Measurements from ENCODE around the gene PRKAB2.
"Not testable (repeated sequence)": the region's sequence is repeated elsewhere in the genome, so short reads cannot be mapped to it uniquely, and the experiment has no call there.

PRKAB2 gene

GRCh38 chr1:147172168-147173016 is at the start of gene PRKAB2:
PRKAB2 (minus strand) TSS chr1:147172470; CDS start chr1:147172144, 326 bp downstream.
- peak; percentile 86 to 90 for DNase-seq (ENCODE audit: low read depth in 2 of 2)

- DNase-seq (ENCODE audit: low read depth in 2 of 2) = no peak
Observed at GRCh38 chr1:147218606-147219005, 46.3 kb upstream of the PRKAB2 start.

DNA sequence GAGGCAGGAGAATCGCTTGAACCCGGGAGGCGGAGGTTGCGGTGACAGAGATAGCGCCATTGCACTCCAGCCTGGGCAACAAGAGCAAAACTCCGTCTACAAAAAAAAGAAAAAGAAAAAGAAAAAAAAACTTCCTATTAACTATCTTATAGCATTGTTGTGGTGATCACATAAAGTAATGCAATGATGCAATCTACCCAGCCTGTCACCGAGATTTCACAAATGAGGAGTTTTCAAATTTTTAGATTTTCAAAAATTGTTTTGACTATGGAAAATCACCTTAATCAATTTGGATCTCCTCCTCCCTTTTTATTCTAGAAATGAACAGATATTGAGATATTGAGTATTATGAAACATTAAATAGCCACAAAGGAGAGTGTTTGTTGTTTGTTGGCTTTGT is 44.9 kb upstream of the PRKAB2 start:
- no peak for DNase-seq (ENCODE audit: low read depth in 2 of 2)

- DNase-seq (ENCODE audit: low read depth in 2 of 2) = no peak
Observed at GRCh38 chr1:147216124-147216523, 43.9 kb upstream of the PRKAB2 start.

GRCh38 chr1:147215540-147215916 is 43.3 kb upstream of the PRKAB2 start:
- DNase-seq (ENCODE audit: low read depth in 2 of 2) = no peak

DNA sequence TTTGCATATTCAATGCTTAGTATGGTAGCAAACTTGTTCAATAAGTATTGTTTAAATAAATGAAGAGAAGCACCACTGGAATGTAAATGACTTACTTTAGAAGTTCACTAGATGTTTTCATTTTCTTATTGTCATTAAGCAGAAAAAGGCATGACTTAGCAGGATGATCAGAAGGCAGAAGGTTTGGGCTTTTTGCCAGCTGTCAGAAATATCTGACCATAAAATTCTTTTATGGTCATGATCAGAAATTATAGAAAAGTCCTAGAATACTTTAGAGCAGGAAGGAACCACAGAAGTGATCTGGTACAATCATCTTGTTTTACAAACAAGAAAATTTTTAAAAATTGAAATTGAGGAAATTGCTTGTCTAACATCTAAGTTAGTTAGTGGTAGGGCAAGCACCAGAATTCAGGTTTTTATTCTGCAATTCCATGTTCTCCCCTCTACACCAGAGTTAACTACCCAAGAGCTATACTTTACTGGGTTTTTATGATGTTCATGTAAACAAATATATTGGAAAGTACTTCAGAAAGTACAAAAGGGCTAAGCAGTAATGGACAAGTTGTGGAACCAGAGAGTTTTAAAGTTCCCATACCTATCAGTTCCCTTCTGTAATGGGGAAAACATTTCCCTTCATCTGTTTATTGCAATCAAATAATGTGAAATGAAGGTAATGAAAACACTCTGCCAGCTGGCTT is 42.7 kb upstream of the PRKAB2 start:
- DNase-seq (ENCODE audit: low read depth in 2 of 2) = no peak

DNA sequence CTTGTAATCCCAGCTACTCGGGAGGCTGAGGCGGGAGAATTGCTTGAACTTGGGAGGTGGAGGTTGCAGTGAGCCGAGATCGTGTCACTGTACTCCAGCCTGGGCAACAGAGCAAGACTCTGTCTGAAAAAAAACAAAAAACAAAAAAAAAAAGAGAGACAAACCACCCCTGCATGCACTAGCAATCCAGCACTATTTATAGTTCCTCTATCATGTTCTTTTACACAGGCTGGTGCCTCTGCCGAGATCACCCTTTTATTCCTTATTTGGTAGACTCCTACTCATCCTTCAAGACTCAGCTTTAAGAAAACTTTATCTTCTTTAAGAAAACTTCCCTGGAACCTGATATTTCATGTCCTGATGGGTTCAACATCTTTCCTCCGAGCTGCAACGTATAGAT is 42.1 kb upstream of the PRKAB2 start:
- no peak for DNase-seq (ENCODE audit: low read depth in 2 of 2)

GRCh38 chr1:147213271-147213670 is 41.0 kb upstream of the PRKAB2 start:
- DNase-seq (ENCODE audit: low read depth in 2 of 2) = no peak

DNA sequence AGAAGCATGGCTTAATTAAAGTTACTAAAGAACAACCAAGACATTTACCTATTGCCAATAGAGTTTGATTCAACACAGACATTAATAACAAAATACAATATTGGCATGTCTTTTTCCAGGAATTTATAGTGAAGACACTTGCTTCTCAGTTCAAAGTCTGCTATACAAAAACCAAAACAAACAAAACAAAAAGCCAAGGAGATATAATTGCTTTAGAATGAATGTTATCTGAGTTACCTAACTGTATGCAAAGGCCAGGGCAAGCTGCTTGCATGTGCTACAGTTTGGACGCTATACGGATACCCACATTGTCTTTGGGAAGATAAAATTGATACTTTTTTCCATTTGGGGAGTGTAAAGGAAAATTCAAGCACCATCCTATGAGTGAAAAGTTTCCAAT is 39.3 kb upstream of the PRKAB2 start:
- no peak for DNase-seq (ENCODE audit: low read depth in 2 of 2)

DNA sequence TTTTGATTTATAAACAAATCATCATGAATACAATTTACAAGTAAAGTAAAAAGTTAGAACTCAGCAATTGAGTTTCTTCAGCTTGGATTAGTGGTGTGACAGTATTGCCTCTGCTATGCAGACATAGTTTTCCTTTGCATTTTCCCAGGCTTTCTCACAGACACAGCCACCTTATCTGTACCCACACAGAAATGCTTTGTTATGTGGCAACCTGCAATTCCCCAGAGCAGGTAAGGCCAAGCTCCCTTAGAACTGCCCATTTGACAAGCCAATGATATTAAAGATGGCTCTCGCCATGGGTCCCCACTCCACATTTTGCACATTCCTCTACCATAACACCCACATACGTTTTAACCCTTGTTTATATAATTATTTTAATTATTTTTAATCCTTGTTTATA is 38.7 kb upstream of the PRKAB2 start:
- DNase-seq (ENCODE audit: low read depth in 2 of 2) = no peak

DNA sequence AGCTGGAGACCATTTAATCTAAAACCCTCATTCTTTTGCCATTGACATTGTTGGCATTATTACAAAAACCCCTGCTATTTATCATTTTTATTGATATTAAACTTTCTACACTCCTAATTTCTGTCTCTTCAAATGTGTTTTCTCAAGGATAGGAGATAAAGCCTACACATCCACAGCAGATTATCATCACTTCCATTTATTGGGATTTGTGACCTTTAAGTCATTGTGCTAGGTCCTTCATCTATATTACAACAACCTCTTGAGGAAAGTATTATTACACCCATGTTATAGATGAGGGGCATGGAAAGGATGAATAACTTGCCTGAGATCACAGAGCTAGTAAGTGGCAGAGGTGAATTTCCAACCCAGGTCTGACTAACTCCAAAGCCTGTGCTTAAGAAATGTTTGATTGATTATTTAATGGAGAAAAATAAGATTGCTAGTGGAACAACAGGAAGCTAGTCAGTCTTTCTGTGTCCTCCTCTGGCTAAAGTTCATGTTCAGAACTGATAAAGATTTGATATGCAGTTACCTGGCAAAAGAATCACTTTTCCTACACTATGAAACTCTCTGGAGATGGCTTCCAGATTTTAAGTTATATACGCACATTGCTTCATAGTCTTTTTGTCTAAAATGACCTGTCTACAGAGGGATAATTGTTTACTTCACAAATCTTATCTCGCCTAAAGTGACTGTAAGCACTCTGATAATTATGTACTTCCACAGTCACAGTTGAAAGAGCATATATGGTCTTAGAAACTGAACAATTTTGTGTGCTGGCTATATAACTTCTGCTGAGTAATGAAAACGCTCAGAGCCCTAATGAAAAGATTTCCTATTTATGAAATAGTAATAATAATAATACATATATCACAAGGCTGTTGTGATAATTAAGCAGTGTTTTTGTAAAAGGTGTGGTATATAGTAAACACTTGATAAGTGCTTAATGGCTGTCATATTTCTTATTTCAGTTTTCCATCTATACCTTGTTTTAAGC is 37.9 kb upstream of the PRKAB2 start:
- DNase-seq (ENCODE audit: low read depth in 2 of 2) = no peak

- no peak for DNase-seq (ENCODE audit: low read depth in 2 of 2)
Observed at GRCh38 chr1:147208619-147209018, 36.3 kb upstream of the PRKAB2 start.

- DNase-seq (ENCODE audit: low read depth in 2 of 2) = no peak
Observed at GRCh38 chr1:147207192-147207591, 34.9 kb upstream of the PRKAB2 start.

- no peak for DNase-seq (ENCODE audit: low read depth in 2 of 2)
Observed at GRCh38 chr1:147204080-147204479, 31.8 kb upstream of the PRKAB2 start.

- no peak for DNase-seq (ENCODE audit: low read depth in 2 of 2)
Observed at GRCh38 chr1:147202576-147202975, 30.3 kb upstream of the PRKAB2 start.

DNA sequence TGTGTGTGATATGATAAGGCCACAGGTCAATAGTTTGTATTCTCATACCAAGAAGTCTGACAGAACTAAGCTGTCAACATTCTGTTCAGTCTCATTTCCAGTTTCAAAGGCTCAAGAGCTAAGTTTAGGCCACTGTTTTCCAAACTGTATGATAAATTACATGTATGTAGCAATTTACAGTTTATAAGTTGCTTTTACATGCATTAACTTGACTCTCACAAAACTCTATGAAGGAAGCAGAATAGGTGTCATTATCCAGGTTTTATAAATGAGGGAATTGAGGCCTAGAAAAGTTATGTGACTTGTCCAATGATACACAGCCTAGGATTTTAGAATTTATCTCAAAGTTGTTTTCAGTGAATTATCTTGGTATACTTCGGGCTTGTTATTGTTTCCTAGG is 29.5 kb upstream of the PRKAB2 start:
- DNase-seq (ENCODE audit: low read depth in 2 of 2) = no peak

- no peak for DNase-seq (ENCODE audit: low read depth in 2 of 2)
Observed at GRCh38 chr1:147201276-147201675, 29.0 kb upstream of the PRKAB2 start.

GRCh38 chr1:147197324-147197723 is 25.1 kb upstream of the PRKAB2 start:
- not testable (repeated sequence) for DNase-seq (ENCODE audit: low read depth in 2 of 2)

DNA sequence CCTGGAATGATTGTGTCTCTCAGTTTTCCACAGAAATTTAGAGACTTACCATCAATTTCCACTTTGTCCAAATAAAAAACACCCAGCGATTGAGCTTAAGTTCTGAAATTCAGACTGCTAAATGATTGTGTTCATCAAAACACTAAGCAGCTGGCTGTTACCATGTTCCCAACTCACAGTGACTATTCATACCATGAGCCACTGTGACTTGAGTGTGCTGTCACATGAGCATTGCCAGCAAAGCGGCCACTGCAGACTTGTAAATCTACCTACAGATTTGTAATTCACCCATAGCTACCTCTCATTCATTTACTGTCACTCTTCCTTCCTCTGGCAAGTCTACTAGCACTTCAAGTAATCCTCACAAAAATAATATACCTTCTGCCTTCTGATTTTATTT is 17.2 kb upstream of the PRKAB2 start:
- DNase-seq (ENCODE audit: low read depth in 2 of 2) = no peak

GRCh38 chr1:147185432-147185831 is 13.2 kb upstream of the PRKAB2 start:
- DNase-seq (ENCODE audit: low read depth in 2 of 2) = no peak

- DNase-seq (ENCODE audit: low read depth in 2 of 2) = no peak
Observed at GRCh38 chr1:147177611-147178380, 5.5 kb upstream of the PRKAB2 start.
